BLaER1 (cell line): Measurements from ENCODE around the gene ZNF784.

ENCODE experiments used
- H3K27ac ChIP-seq: shearing (Covaris generic); formaldehyde crosslinking; 2 replicates; pipeline ENCODE4 v1.8.1; 2022
- H3K27me3 ChIP-seq: shearing (Covaris generic); formaldehyde crosslinking; 2 replicates; pipeline ENCODE4 v1.8.1; 2022
- H3K36me3 ChIP-seq: shearing (Covaris generic); formaldehyde crosslinking; 2 replicates; pipeline ENCODE4 v1.8.1; 2022
- H3K4me1 ChIP-seq: shearing (Covaris generic); formaldehyde crosslinking; 2 replicates; pipeline ENCODE4 v1.8.1; 2022
- H3K4me2 ChIP-seq: shearing (Covaris generic); formaldehyde crosslinking; 2 replicates; pipeline ENCODE4 v1.8.1; 2022
- H3K4me3 ChIP-seq: shearing (Covaris generic); formaldehyde crosslinking; 2 replicates; pipeline ENCODE4 v1.8.1; 2022
- H3K9ac ChIP-seq: shearing (Covaris generic); formaldehyde crosslinking; 2 replicates; pipeline ENCODE4 v1.8.1; 2022
- H3K9me3 ChIP-seq: shearing (Covaris generic); formaldehyde crosslinking; 2 replicates; pipeline ENCODE4 v1.8.1; 2022
- H4K20me1 ChIP-seq: shearing (Covaris generic); formaldehyde crosslinking; 2 replicates; pipeline ENCODE4 v1.8.1; 2022
- Cebpa-rat ChIP-seq: shearing (Covaris generic); IDR thresholded peaks from 2 replicates; pipeline ENCODE4 v1.8.1; 2022

ZNF784 gene

GRCh38 chr19:55615543-55616394, 8.6 kb downstream of the ZNF784 start:
- Histone ChIP-seq H3K27ac (no peak overlapping the region), H3K9ac (no peak overlapping the region), H3K4me3 (no peak overlapping the region), H3K36me3 (peaks cover 87% of the 10 kb centered on the region), H3K9me3 (no peaks in the 10 kb centered on the region), H4K20me1 (peaks cover 43% of the 10 kb centered on the region), H3K27me3 (no peaks in the 10 kb centered on the region), H3K4me1 (peaks cover 8% of the 10 kb centered on the region), H3K4me2 (no peak overlapping the region)
- TF ChIP-seq Cebpa-rat = no peak

- peaks cover 51% of the 10 kb centered on the region for H4K20me1 ChIP-seq
- H3K9ac ChIP-seq = no peak overlapping the region
- no peaks in the 10 kb centered on the region for H3K27me3 ChIP-seq
- no peak overlapping the region for H3K4me3 ChIP-seq
- no peaks in the 10 kb centered on the region for H3K4me1 ChIP-seq
- H3K27ac ChIP-seq = no peak overlapping the region
- H3K9me3 ChIP-seq = no peaks in the 10 kb centered on the region
- H3K4me2 ChIP-seq = no peak overlapping the region
- peaks cover 87% of the 10 kb centered on the region for H3K36me3 ChIP-seq
- no peak for TF ChIP-seq Cebpa-rat
Measured at GRCh38 chr19:55614711-55615542, 9.4 kb downstream of the ZNF784 start.

GRCh38 chr19:55613930-55614710, 10.2 kb downstream of the ZNF784 start:
- Histone ChIP-seq H3K4me2 (no peak overlapping the region), H3K9me3 (no peaks in the 10 kb centered on the region), H3K4me3 (no peak overlapping the region), H3K27me3 (no peaks in the 10 kb centered on the region), H3K4me1 (no peaks in the 10 kb centered on the region), H3K9ac (no peak overlapping the region), H3K36me3 (peaks cover 91% of the 10 kb centered on the region), H3K27ac (no peak overlapping the region), H4K20me1 (peaks cover 59% of the 10 kb centered on the region)
- TF ChIP-seq Cebpa-rat = no peak

GRCh38 chr19:55613396-55613795, 11.0 kb downstream of the ZNF784 start:
- Histone ChIP-seq H3K4me2 (no peak overlapping the region), H3K36me3 (peaks cover 94% of the 10 kb centered on the region), H3K4me3 (no peak overlapping the region), H3K9ac (no peak overlapping the region), H3K9me3 (no peaks in the 10 kb centered on the region), H3K27ac (no peak overlapping the region), H3K27me3 (no peaks in the 10 kb centered on the region), H3K4me1 (no peaks in the 10 kb centered on the region), H4K20me1 (peaks cover 66% of the 10 kb centered on the region)
- TF ChIP-seq Cebpa-rat = no peak

GRCh38 chr19:55611983-55612645, 12.3 kb downstream of the ZNF784 start:
- no peak overlapping the region for H3K4me2 ChIP-seq
- peaks cover 7% of the 10 kb centered on the region for H3K4me1 ChIP-seq
- H3K36me3 ChIP-seq = peaks cover 93% of the 10 kb centered on the region
- H3K9ac ChIP-seq = no peak overlapping the region
- peaks cover 78% of the 10 kb centered on the region for H4K20me1 ChIP-seq
- no peak for TF ChIP-seq Cebpa-rat
- no peak overlapping the region for H3K4me3 ChIP-seq
- no peak overlapping the region for H3K27ac ChIP-seq
- no peaks in the 10 kb centered on the region for H3K9me3 ChIP-seq
- H3K27me3 ChIP-seq = no peaks in the 10 kb centered on the region

- Histone ChIP-seq H3K4me2 (no peak overlapping the region), H3K4me3 (no peak overlapping the region), H3K9ac (no peak overlapping the region), H3K4me1 (peaks cover 13% of the 10 kb centered on the region), H3K27me3 (no peaks in the 10 kb centered on the region), H3K36me3 (peaks cover 92% of the 10 kb centered on the region), H3K27ac (no peak overlapping the region), H3K9me3 (no peaks in the 10 kb centered on the region), H4K20me1 (peaks cover 77% of the 10 kb centered on the region)
- no peak for TF ChIP-seq Cebpa-rat
Measured at GRCh38 chr19:55611300-55611982, 12.9 kb downstream of the ZNF784 start.

GRCh38 chr19:55609326-55609725, 15.0 kb downstream of the ZNF784 start:
- Histone ChIP-seq H3K4me2 (no peak overlapping the region), H3K9me3 (no peaks in the 10 kb centered on the region), H4K20me1 (peaks cover 64% of the 10 kb centered on the region), H3K27ac (no peak overlapping the region), H3K36me3 (peaks cover 71% of the 10 kb centered on the region), H3K4me3 (no peak overlapping the region), H3K4me1 (peaks cover 20% of the 10 kb centered on the region), H3K9ac (no peak overlapping the region), H3K27me3 (no peaks in the 10 kb centered on the region)
- no peak for TF ChIP-seq Cebpa-rat

- H3K27ac ChIP-seq = peak overlapping the region; percentile 95; the same call in 1 of the 2 replicates
Measured at GRCh38 chr19:55606817-55607216, 17.5 kb downstream of the ZNF784 start.

GRCh38 chr19:55606471-55606787, 17.9 kb downstream of the ZNF784 start:
- peaks cover 60% of the 10 kb centered on the region for H3K36me3 ChIP-seq
- H3K9ac ChIP-seq = peak overlapping the region; percentile 94
- TF ChIP-seq Cebpa-rat = no peak
- H3K9me3 ChIP-seq = no peaks in the 10 kb centered on the region
- H3K4me3 ChIP-seq = peak overlapping the region; percentile 85
- no peaks in the 10 kb centered on the region for H3K27me3 ChIP-seq
- peak overlapping the region; percentile 97 for H3K4me2 ChIP-seq
- peak overlapping the region; percentile 95; the same call in 1 of the 2 replicates for H3K27ac ChIP-seq
- H3K4me1 ChIP-seq = peaks cover 30% of the 10 kb centered on the region
- peaks cover 45% of the 10 kb centered on the region for H4K20me1 ChIP-seq

More at GRCh38 chr19:55606817-55607216, 17.5 kb downstream of the ZNF784 start:
- H3K4me1 ChIP-seq = peaks cover 27% of the 10 kb centered on the region
- TF ChIP-seq Cebpa-rat = no peak
- peak overlapping the region; percentile 85 for H3K4me3 ChIP-seq
- peaks cover 48% of the 10 kb centered on the region for H4K20me1 ChIP-seq
- H3K9ac ChIP-seq = peak overlapping the region; percentile 94
- H3K27me3 ChIP-seq = no peaks in the 10 kb centered on the region
- peaks cover 64% of the 10 kb centered on the region for H3K36me3 ChIP-seq
- H3K9me3 ChIP-seq = no peaks in the 10 kb centered on the region
- peak overlapping the region; percentile 97 for H3K4me2 ChIP-seq
